ENCODE results near the gene SPOCD1.

GRCh38 chr1:31849653-31850052 lies 33.8 kb upstream of the SPOCD1 start:
- TF ChIP-seq CTCF (IDR thresholded peaks at IDR 0.05; ENCODE audit: insufficient read depth, low read length) (no peak), POLR2AphosphoS5 (IDR thresholded peaks at IDR 0.05; ENCODE audit: low read depth) (no peak)

Data from HL-60 (cell line).